Osteocyte (in vitro differentiated cells): ENCODE measurements around the gene WHRN. TPM values are rescaled to one million over a fixed set of nuclear protein-coding genes. Genes with fewer than 3 reads are reported as not detected.

Experiments
- DNase-seq: peaks from one replicate; pipeline ENCODE4 v3.0.0; 2021; ENCODE audit warnings: mixed read lengths; ENCODE audit not compliant: unreplicated experiment; ENCODE audit errors: extremely low spot score
- H3K27ac Mint-ChIP-seq: one replicate; pipeline ENCODE4 v1.8.0; 2021; ENCODE audit warnings: mild to moderate bottlenecking, mixed read lengths; ENCODE audit not compliant: unreplicated experiment
- H3K27me3 Mint-ChIP-seq: one replicate; pipeline ENCODE4 v1.8.0; 2021; ENCODE audit warnings: mixed read lengths; ENCODE audit not compliant: unreplicated experiment
- H3K36me3 Mint-ChIP-seq: one replicate; pipeline ENCODE4 v1.8.0; 2021; ENCODE audit warnings: mixed read lengths; ENCODE audit not compliant: unreplicated experiment
- H3K4me1 Mint-ChIP-seq: one replicate; pipeline ENCODE4 v1.8.0; 2021; ENCODE audit warnings: mixed read lengths; ENCODE audit not compliant: unreplicated experiment
- H3K4me3 Mint-ChIP-seq: one replicate; pipeline ENCODE4 v1.8.0; 2021; ENCODE audit warnings: mild to moderate bottlenecking, moderate library complexity, mixed read lengths; ENCODE audit not compliant: unreplicated experiment
- H3K9me3 Mint-ChIP-seq: one replicate; pipeline ENCODE4 v1.8.0; 2021; ENCODE audit warnings: mixed read lengths; ENCODE audit not compliant: unreplicated experiment
- total RNA-seq: library from RNA; stranded (reverse); gene quantifications from 2 replicates; pipeline ENCODE4 v1.2.1, GENCODE V29; 2021
- TF ChIP-seq, protein P1 (sequence below): fragments of 200-600 bp; sonication (generic); IDR thresholded peaks from 2 replicates; pipeline ENCODE4 v1.5.0; 2021; ENCODE audit warnings: antibody characterized with exemption, mild to moderate bottlenecking, moderate library complexity

Gene WHRN
- total RNA-seq, 1 donor from 2014 or later = 12.0 TPM

DNA sequence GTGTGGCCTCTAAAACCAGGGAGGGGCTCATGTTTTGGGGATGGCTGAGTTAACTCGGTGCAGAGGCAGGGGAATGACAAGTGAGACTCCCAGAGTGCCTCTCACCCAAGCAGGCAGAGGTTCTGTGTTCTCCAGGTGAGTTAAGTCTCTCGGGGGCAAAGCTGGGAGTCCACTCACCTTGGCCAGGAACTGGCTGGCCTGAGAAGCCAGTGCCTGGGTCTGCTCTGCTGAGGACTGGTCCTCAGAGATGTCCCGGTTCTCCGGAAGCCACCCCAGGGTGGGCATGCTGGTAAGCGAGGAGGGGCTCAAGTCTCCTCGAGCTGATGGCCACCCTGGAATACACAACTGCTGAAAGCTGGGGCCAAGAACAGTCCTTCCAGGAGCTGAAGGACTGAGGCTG is 137.9 kb downstream of the WHRN start:
- Mint-ChIP-seq H3K27me3 (no peaks in the 10 kb centered on the region), H3K9me3 (no peaks in the 10 kb centered on the region), H3K36me3 (peaks cover 45% of the 10 kb centered on the region), H3K4me3 (no peak overlapping the region), H3K4me1 (peaks cover 22% of the 10 kb centered on the region), H3K27ac (peak overlapping the region; percentile 90)
- TF ChIP-seq, protein P1, sequence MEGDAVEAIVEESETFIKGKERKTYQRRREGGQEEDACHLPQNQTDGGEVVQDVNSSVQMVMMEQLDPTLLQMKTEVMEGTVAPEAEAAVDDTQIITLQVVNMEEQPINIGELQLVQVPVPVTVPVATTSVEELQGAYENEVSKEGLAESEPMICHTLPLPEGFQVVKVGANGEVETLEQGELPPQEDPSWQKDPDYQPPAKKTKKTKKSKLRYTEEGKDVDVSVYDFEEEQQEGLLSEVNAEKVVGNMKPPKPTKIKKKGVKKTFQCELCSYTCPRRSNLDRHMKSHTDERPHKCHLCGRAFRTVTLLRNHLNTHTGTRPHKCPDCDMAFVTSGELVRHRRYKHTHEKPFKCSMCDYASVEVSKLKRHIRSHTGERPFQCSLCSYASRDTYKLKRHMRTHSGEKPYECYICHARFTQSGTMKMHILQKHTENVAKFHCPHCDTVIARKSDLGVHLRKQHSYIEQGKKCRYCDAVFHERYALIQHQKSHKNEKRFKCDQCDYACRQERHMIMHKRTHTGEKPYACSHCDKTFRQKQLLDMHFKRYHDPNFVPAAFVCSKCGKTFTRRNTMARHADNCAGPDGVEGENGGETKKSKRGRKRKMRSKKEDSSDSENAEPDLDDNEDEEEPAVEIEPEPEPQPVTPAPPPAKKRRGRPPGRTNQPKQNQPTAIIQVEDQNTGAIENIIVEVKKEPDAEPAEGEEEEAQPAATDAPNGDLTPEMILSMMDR = no peak
- DNase-seq = no peak

DNA sequence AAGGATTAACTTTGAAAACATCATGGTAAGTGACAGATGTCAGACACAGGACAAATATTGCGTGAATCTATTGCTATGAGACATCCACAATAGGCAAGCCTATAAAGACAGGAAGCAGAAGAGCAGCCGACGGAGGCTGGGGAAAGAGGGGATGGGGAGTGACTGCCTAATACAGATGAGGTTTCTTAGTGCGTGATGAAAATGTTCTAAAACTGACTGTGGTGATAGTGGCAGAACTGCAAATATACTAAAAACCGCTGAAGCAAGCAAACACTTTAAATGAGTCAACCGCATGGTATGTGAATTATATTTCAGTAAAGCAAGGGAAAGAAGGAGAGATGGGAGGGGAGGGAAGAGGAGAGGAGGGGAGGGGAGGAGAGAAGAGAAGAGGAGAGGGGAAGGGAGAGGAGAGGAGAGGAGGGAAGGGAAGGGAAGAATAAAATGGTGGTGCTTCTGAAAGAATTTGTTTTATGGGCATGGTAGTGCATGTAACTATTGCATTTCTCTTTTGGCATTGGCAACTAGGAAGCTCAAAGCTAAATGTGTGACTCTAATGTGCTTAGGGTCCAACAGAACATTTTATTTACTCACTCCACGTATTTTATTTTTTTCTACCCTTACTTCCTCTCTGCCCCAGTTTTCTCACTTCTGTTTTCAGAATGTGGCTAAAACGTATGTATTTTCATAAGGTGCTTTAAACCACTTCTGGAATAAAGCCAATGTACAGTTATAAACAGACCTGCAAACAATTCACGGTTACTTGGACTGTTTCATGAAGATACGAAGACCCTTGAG is 138.7 kb downstream of the WHRN start:
- TF ChIP-seq, protein P1 = no peak
- H3K27ac Mint-ChIP-seq = peak overlapping the region; percentile 90

DNA sequence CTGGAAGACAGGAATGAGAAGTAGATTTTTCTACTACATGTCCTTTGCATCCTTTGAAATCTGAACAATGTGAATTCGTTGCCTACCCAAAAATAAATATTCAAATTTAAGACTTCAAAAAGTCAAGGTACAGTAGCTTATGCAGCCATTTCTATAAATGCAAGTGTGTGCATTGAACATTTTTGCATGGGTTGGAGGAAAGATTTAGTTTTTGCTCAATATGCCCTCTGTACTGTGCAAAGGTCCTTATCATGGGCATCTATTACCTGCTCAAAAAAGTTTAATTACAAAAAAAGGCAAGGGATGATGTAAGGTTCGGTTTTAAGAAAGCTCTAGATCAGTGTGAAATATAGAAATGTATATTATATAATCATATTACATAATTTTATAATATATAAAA is 140.1 kb downstream of the WHRN start:
- H3K4me3 Mint-ChIP-seq = no peak overlapping the region
- peak overlapping the region; percentile 10 for H3K27ac Mint-ChIP-seq
- TF ChIP-seq, protein P1 = no peak
- no peak for DNase-seq
- H3K27me3 Mint-ChIP-seq = no peaks in the 10 kb centered on the region
- H3K9me3 Mint-ChIP-seq = no peaks in the 10 kb centered on the region
- peaks cover 54% of the 10 kb centered on the region for H3K36me3 Mint-ChIP-seq
- H3K4me1 Mint-ChIP-seq = peaks cover 19% of the 10 kb centered on the region

More for the DNA sequence above, 138.7 kb downstream of the WHRN start:
- Mint-ChIP-seq H3K4me1 (peaks cover 19% of the 10 kb centered on the region), H3K9me3 (no peaks in the 10 kb centered on the region), H3K27me3 (no peaks in the 10 kb centered on the region), H3K36me3 (peaks cover 44% of the 10 kb centered on the region), H3K4me3 (no peak overlapping the region)
- no peak for DNase-seq

DNA sequence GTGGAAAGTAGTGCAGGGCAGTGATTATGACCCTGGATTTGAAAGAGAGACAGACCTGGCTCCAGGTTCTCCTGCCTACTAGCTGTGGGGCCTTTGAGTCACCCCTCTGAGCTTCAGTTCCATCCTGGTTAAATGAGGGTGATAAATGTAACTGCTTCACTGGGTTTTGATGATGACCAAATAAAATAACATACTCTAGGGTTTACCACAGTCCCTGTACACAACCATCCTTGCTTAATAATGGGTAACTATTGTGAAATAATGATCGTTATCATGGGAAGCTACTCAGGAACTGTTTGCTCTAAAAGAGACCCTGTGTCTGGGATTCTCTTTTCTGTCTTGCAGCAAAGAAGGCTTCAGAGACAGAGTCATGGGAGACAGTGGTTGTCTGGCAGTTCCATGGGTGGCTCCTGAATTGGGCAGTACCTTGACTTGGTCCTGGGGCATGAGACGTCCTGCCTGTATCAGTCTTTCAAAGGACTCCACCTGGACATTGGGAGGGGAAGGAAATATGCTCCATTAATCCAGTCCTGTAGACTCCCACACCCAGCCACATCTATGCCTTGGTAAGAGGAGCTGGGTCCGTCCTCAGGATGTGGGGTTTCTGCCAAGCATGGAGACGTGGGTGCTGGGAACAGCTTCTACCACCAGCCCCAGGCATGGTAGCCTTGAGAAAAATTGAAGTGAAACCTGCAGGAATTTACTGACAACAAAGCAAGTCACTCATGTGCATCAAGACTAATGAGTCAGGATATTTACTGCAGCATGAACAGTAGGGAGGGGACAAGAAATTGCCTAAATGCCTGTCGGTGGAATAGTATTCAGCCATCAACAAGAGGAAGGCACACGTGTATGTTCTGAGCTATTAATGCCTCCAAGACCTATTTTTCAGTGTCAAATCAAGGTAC is 140.9 kb downstream of the WHRN start:
- Mint-ChIP-seq H3K4me3 (no peak overlapping the region), H3K27me3 (no peaks in the 10 kb centered on the region), H3K4me1 (peaks cover 19% of the 10 kb centered on the region), H3K27ac (peak overlapping the region; percentile 10), H3K36me3 (peaks cover 62% of the 10 kb centered on the region), H3K9me3 (no peaks in the 10 kb centered on the region)
- DNase-seq = no peak
- TF ChIP-seq, protein P1 = no peak

DNA sequence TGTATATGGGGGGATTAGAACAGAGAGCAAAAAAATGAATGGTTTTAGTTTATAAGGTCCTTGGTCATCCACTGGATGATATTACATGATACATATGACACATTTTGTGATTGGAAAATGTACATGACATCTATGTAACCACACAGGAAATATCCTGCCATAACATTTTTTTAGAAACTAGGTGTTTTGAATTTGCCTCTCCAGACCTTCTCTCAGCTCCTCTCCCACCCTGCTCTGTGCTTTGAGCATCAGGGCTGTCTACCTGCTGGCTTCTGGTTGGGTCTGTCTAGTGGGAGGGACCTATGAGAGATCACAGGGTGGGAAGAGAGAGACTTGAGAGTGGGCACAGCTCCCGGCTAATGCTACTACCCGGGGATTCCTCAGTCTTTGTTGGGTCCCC is 141.8 kb downstream of the WHRN start:
- Mint-ChIP-seq H3K9me3 (no peaks in the 10 kb centered on the region), H3K36me3 (peaks cover 62% of the 10 kb centered on the region), H3K27ac (no peak overlapping the region), H3K4me3 (no peak overlapping the region), H3K4me1 (peaks cover 19% of the 10 kb centered on the region), H3K27me3 (no peaks in the 10 kb centered on the region)
- DNase-seq = no peak
- TF ChIP-seq, protein P1 = no peak
